ENCODE measurements around the gene VPS35L. TPM values are rescaled to one million over a fixed set of nuclear protein-coding genes. Genes with fewer than 3 reads are reported as not detected.
A peak's percentile ranks its signal among the peaks of the same experiment; 100 is the strongest.

VPS35L gene
- total and polyA plus RNA-seq, 10 of the 15 experiments (the other 5 are each of a cell fraction or from before 2014, with no cell fraction given) = 14.9 to 44.1 (median 26.3) TPM

DNA sequence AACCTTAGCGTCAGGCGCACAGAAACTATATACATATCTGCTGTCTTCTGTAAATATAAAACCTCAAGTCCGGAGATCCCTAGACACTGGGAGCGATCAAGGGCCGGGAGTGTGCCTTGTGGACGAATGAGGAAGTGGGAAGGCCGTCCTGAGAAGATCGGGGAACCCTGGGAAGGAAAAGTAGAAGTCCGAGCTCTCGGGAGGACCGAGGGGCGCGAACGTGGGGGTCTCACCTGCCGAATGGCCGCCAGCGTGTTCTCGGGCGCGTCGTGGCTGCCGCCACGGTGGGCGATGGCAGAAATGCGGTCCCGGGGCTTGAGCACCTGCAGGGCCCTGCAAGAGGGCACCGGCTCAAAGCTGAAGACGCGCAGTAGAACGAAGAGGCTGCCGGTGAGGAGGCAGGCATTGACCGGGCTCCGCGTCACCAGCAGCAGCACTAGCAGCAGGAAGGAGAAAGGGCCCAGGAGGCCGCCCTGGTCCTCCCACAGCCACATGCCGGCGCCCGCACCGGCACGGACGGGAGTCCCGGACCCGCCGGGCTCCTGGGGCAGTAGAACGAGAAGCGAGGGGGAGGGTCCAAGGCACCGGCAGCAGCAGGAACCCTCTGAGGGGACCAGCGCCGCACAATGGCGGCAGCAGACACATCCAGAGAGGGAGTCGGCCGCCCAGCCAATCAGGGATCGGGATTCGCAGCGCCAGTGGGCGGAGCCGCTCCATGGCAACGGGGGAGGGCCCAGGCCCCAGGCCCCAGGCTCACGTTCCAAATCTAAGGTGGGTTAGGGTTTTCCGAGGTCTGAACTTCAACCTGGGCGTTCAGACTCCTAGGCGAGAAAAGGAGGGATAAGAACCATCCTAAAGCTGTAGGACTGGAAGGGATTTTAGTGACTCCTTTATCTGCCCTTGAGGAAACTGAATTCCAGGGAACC lies 33.8 kb upstream of the VPS35L start, which contains the start of gene GDE1 (continued):
- TF ChIP-seq, protein P1, sequence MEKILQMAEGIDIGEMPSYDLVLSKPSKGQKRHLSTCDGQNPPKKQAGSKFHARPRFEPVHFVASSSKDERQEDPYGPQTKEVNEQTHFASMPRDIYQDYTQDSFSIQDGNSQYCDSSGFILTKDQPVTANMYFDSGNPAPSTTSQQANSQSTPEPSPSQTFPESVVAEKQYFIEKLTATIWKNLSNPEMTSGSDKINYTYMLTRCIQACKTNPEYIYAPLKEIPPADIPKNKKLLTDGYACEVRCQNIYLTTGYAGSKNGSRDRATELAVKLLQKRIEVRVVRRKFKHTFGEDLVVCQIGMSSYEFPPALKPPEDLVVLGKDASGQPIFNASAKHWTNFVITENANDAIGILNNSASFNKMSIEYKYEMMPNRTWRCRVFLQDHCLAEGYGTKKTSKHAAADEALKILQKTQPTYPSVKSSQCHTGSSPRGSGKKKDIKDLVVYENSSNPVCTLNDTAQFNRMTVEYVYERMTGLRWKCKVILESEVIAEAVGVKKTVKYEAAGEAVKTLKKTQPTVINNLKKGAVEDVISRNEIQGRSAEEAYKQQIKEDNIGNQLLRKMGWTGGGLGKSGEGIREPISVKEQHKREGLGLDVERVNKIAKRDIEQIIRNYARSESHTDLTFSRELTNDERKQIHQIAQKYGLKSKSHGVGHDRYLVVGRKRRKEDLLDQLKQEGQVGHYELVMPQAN (conservative IDR thresholded peaks at IDR 0.05) = peak; percentile 88
- TF ChIP-seq POLR2AphosphoS5 (IDR thresholded peaks at IDR 0.05; ENCODE audit: low read length) (peak; percentile 86), STAT3 (IDR thresholded peaks at IDR 0.05; ENCODE audit: low read depth, low read length) (no peak), EED (IDR thresholded peaks at IDR 0.05; ENCODE audit: low read depth) (peak; percentile 20; the same call in 1 of the 2 replicates), SMC3 (IDR thresholded peaks at IDR 0.05; ENCODE audit: borderline replicate concordance, low read length) (no peak), CBX5 (IDR thresholded peaks at IDR 0.05; ENCODE audit: low read depth) (no peak), NRF1 (conservative IDR thresholded peaks at IDR 0.05; ENCODE audit: low read depth, low read length) (no peak), HDAC2 (IDR thresholded peaks at IDR 0.05) (no peak), RFX5 (IDR thresholded peaks at IDR 0.05; ENCODE audit: low read depth, low read length) (no peak), SP1 (IDR thresholded peaks at IDR 0.05; ENCODE audit: low read depth, low read length) (peak; percentile 80), BACH1 (IDR thresholded peaks at IDR 0.05; ENCODE audit: borderline replicate concordance) (no peak), POLR2AphosphoS2 (IDR thresholded peaks at IDR 0.05; ENCODE audit: low read depth, low read length) (no peak; the same call in 1 of the 2 replicates), MEF2B (IDR thresholded peaks at IDR 0.05; ENCODE audit: partially characterized antibody, poor library complexity, severe bottlenecking) (no peak)
- TF ChIP-seq, protein P2, sequence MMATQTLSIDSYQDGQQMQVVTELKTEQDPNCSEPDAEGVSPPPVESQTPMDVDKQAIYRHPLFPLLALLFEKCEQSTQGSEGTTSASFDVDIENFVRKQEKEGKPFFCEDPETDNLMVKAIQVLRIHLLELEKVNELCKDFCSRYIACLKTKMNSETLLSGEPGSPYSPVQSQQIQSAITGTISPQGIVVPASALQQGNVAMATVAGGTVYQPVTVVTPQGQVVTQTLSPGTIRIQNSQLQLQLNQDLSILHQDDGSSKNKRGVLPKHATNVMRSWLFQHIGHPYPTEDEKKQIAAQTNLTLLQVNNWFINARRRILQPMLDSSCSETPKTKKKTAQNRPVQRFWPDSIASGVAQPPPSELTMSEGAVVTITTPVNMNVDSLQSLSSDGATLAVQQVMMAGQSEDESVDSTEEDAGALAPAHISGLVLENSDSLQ (IDR thresholded peaks at IDR 0.05) = peak; percentile 43; the same call in 1 of the 2 replicates
- TF ChIP-seq, protein P3, sequence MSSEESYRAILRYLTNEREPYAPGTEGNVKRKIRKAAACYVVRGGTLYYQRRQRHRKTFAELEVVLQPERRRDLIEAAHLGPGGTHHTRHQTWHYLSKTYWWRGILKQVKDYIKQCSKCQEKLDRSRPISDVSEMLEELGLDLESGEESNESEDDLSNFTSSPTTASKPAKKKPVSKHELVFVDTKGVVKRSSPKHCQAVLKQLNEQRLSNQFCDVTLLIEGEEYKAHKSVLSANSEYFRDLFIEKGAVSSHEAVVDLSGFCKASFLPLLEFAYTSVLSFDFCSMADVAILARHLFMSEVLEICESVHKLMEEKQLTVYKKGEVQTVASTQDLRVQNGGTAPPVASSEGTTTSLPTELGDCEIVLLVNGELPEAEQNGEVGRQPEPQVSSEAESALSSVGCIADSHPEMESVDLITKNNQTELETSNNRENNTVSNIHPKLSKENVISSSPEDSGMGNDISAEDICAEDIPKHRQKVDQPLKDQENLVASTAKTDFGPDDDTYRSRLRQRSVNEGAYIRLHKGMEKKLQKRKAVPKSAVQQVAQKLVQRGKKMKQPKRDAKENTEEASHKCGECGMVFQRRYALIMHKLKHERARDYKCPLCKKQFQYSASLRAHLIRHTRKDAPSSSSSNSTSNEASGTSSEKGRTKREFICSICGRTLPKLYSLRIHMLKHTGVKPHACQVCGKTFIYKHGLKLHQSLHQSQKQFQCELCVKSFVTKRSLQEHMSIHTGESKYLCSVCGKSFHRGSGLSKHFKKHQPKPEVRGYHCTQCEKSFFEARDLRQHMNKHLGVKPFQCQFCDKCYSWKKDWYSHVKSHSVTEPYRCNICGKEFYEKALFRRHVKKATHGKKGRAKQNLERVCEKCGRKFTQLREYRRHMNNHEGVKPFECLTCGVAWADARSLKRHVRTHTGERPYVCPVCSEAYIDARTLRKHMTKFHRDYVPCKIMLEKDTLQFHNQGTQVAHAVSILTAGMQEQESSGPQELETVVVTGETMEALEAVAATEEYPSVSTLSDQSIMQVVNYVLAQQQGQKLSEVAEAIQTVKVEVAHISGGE (CRISPR knock-in tag; IDR thresholded peaks at IDR 0.05) = no peak
- TF ChIP-seq, protein P4, sequence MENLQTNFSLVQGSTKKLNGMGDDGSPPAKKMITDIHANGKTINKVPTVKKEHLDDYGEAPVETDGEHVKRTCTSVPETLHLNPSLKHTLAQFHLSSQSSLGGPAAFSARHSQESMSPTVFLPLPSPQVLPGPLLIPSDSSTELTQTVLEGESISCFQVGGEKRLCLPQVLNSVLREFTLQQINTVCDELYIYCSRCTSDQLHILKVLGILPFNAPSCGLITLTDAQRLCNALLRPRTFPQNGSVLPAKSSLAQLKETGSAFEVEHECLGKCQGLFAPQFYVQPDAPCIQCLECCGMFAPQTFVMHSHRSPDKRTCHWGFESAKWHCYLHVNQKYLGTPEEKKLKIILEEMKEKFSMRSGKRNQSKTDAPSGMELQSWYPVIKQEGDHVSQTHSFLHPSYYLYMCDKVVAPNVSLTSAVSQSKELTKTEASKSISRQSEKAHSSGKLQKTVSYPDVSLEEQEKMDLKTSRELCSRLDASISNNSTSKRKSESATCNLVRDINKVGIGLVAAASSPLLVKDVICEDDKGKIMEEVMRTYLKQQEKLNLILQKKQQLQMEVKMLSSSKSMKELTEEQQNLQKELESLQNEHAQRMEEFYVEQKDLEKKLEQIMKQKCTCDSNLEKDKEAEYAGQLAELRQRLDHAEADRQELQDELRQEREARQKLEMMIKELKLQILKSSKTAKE (IDR thresholded peaks at IDR 0.05; ENCODE audit: low read depth, poor library complexity, severe bottlenecking) = no peak
